Anterior cingulate cortex (tissue), 58 donors: ENCODE results near the gene ADRA2A.

Experiments used
- DNase-seq, 58 donors: peaks; one replicate each; lab custom pipeline; 2025; lab: John Stamatoyannopoulos, UW

The ADRA2A gene

DNA sequence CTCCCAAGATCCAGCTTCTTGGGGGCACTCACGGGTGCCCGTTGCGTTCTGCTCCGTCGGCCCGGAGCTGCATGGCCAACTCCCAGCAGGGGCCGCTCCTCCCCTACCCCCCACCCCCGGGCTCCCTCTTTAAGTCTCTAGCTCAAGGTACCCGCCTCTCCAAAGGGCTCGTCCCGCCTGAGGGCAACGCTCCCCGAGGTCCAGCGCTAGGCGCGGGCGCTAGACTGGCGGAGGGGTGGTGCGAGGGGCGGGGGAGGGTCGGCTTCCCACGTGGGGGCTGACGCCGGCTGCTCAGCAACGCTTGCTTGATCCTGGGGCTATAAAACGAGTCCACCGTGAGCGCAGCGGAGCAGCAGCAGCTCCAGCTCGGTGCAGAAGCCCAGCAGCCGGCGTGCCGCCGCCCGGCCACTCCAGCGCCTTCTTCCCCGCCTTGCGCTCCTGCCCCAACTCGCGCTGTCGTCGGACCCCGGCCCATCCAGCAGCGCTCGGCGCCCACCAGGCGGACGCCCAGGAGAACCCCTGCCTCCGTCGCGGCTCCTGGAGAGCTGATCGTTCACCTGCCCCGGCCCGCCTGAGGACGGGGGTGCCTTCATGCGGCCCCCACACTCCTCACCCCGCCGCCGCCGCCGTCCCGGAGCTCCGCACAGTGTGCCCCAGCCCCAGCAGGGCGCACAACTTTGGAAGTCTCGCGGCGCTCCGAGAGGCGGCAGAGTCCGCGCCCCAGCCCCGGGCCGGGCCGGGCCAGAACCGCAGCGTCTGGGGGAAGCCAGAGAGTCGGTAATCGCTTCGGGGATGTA is at the start of gene ADRA2A:
ADRA2A (plus strand) TSS at position 348 of the 797 bp plus-strand sequence. CDS start 968 bp downstream, outside the sequence.
- peak in 31 of 58 donors; percentile 10 to 59 (median 31) for DNase-seq

DNA sequence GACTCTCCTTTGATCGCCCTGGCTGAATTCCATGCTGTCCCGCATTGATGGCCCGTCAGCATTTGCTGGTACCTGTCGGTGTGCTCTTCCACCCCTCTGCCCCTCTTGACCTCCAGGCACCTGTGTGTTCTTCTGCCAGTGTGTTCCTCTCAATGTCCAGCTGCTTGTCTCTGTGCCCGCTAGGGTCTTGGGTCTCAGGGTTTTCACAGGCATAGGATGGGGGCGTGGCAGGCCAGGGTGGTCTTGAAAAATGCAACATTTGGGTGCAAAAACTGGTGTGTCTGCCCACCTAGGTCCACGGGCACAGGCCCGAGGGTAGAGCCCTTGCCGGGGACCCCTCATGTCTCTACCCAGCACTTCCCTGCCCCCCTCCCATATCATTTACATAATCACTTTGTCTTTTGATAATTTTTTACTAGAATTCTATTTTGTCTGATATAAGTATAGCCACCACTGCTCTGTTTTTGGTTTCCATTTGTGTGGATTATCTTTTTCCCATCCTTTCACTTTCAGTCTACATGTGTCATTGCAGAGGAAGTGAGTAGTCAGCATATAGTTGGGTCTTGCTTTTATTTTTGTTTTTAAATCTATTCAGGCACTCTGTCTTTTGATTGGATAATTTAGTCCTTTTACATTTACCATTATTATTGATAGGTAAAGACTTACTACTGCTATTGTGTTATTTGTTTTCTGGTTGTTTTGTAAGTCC is 46.6 kb upstream of the ADRA2A start:
- no peak for DNase-seq

- no peak for DNase-seq
These were observed 42.1 kb upstream of the ADRA2A start for GRCh38 chr10:111034598-111035310.

GRCh38 chr10:111035542-111035941 is 41.3 kb upstream of the ADRA2A start:
- no peak for DNase-seq

DNA sequence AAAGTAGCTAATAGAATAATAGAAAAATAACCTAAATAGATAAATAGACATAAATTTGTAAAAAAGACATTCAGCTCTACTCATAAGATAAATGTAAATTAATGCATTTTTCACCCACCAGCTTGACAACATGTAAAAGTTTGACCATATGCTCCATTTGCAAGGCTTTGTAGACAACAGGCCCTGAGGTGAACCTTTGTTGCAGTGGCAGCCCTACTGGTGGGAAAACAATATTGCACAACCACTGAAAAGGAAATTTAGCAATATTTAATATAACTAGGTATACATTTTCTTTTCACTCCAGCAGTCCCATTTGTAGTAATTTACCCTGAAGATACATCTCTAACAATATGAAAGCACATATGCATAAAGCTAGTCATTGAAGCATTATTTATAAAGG is 39.0 kb upstream of the ADRA2A start:
- no peak for DNase-seq

DNA sequence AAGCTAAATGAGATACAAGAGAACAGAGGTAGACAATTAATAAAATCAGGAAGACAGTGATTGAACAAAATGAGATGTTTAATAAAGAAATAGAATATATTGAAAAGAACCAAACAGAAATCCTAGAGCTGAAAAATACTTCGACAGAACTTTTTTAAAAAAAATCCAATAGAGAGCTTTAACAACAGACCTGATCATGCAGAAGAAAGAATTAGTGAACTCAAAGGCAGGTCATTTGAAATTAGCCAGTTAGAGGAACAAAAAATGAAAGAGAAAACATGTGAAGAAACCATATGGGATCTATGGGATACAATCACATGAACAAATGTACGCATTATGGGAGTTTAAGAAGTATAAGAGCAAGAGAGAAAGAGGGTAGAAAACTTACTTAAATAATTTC is 37.3 kb upstream of the ADRA2A start:
- DNase-seq: no peak

DNA sequence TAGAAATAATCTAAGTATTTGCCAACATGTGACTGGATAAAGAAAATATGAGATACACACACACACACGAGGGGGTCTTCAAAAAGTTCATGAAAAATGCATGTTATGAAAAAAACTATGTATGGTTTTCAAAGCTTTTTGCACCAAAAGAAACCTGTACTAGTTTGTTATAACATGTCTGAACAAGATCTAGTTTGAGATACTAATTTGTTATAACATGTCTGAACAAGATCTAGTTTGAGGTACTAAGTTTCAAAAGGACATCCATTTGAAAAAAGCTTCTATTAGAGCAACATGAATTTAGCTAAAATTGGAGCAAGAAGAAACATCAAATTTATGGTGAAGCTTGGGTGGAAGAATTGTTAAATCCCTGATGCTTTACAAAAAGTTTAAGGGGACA is 19.8 kb upstream of the ADRA2A start:
- no peak for DNase-seq

GRCh38 chr10:111063471-111063870 is 13.4 kb upstream of the ADRA2A start:
- no peak for DNase-seq

DNA sequence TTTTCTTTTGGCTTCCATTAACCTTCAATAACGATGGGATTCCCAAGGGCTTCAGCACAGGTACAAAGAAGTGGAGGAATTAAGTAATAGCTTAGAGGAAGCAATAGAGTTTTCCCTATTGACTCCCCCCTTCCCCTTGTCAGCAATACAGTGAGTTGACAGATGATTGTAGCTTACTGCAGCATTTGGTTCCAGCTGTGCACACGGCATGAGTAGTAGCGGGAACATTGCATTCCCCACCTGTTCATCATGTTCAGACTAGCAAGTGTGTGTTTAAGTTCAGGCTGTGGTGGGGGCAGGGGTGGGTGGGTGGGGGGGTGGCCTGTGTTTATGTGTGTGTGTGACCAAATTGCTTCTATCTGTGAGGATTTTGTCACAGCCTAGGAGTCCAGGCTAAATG is 4.6 kb upstream of the ADRA2A start:
- DNase-seq: no peak

DNA sequence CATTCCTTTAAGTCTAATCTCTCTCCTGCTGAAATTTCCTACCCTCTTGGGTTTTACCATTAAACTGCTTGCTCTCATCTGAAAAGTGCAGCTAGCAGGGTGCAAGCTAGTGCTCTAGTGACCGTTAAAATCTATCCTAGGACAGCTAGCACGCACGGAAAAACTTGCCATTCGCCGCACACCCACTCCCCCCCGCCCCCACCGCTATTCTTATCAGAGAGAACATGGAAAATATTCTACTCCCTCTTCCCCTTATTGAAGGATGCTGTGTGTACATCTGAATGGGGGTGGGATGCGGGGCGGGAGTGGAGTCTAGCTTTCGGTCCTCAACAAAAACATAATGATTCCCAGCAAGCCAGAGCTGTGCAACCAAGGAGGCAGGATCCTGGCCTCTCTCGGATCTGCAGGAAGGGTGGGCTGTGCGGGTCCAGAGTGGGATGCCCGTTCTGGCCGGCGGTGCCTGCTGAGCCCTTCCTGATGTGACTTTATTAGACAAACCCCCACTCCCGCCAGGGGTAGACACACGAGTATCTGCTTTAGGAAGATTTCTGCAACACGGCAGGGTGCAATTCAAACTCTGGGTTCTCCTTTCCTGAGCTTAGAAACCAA is 1.1 kb upstream of the ADRA2A start:
- DNase-seq: no peak

GRCh38 chr10:111076191-111076681 is 593 bp upstream of the ADRA2A start:
- peak in 52 of 58 donors; percentile 14 to 73 (median 42) for DNase-seq

- no peak for DNase-seq
These were observed 603 bp downstream of the ADRA2A start for GRCh38 chr10:111077479-111077784.

DNA sequence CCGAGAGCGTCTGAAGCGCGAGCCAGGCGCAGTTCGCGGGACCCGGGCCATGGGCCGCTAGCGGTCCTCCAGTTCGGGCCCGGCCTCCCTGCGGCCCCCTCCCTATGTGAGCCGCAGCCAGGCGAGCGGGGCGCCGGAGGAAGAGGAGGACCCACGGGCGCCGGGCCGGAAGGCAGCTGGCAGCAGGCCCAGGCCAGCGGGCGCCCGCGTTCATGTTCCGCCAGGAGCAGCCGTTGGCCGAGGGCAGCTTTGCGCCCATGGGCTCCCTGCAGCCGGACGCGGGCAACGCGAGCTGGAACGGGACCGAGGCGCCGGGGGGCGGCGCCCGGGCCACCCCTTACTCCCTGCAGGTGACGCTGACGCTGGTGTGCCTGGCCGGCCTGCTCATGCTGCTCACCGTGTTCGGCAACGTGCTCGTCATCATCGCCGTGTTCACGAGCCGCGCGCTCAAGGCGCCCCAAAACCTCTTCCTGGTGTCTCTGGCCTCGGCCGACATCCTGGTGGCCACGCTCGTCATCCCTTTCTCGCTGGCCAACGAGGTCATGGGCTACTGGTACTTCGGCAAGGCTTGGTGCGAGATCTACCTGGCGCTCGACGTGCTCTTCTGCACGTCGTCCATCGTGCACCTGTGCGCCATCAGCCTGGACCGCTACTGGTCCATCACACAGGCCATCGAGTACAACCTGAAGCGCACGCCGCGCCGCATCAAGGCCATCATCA is 1.1 kb downstream of the ADRA2A start:
- DNase-seq: no peak

DNA sequence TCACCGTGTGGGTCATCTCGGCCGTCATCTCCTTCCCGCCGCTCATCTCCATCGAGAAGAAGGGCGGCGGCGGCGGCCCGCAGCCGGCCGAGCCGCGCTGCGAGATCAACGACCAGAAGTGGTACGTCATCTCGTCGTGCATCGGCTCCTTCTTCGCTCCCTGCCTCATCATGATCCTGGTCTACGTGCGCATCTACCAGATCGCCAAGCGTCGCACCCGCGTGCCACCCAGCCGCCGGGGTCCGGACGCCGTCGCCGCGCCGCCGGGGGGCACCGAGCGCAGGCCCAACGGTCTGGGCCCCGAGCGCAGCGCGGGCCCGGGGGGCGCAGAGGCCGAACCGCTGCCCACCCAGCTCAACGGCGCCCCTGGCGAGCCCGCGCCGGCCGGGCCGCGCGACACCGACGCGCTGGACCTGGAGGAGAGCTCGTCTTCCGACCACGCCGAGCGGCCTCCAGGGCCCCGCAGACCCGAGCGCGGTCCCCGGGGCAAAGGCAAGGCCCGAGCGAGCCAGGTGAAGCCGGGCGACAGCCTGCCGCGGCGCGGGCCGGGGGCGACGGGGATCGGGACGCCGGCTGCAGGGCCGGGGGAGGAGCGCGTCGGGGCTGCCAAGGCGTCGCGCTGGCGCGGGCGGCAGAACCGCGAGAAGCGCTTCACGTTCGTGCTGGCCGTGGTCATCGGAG is 1.8 kb downstream of the ADRA2A start:
- no peak for DNase-seq

DNA sequence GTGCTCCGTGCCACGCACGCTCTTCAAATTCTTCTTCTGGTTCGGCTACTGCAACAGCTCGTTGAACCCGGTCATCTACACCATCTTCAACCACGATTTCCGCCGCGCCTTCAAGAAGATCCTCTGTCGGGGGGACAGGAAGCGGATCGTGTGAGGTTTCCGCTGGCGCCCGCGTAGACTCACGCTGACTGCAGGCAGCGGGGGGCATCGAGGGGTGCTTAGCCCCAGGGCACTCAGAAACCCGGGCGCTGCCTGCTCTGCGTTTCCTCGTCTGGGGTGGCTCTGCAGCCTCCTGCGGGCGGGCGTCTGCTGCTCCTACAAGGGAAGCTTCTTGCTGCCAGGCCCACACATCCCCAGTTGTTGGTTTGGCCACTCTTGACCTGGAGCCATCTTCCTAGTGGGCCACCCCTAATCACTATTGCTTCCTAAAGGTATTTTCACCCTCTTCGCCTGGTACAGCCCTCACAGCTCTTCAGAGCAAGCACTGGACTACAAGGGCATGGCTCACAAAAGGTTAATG is 2.5 kb downstream of the ADRA2A start:
- no peak for DNase-seq

DNA sequence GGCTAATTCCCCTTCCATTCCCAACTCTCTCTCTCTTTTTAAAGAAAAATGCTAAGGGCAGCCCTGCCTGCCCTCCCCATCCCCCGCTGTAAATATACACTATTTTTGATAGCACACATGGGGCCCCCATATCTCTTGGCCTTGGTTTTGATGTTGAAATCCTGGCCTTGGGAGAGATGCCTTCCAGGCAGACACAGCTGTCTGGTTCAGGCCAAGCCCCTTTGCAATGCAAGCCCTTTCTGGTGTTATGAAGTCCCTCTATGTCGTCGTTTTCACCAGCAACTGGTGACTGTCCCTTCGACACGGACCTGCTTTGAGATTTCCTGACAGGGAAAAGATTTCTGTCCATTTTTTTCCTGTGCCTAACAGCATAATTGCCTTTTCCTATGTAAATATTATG is 3.0 kb downstream of the ADRA2A start:
- no peak for DNase-seq

- DNase-seq: no peak
These were observed 3.4 kb downstream of the ADRA2A start for GRCh38 chr10:111080224-111080623.

DNA sequence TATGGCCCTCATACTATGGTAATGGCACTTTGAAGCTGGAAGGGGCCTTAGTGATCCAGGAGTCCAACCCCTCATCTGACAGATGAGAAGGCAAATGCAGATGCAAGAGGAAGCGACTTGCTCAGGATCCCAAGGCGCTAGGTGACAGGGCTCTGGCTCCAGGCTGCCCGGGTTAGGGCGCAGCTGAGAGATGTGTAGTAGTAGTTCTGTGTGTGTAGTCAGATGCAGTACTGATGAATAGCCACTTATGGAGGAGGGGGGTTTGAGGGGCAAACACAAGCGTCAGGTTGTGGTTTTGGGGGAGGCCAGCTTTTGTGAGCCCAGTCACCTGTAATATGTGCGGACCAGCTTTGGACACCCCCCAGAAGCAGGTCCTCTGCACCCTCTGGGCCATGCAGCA is 4.8 kb downstream of the ADRA2A start:
- no peak for DNase-seq
